Retina (tissue), 1 donor: Measurements from ENCODE around the gene MUC5AC.

Experiments
- DNase-seq: peaks from one replicate; pipeline ENCODE4 v3.0.0-alpha.2; 2016

MUC5AC gene

GRCh38 chr11:1122664-1123002, 35.1 kb upstream of the MUC5AC start:
- DNase-seq, result no peak

- no peak for DNase-seq
These were observed 33.8 kb upstream of the MUC5AC start for GRCh38 chr11:1123970-1124369.

GRCh38 chr11:1125803-1126202, 31.9 kb upstream of the MUC5AC start:
- no peak for DNase-seq

DNA sequence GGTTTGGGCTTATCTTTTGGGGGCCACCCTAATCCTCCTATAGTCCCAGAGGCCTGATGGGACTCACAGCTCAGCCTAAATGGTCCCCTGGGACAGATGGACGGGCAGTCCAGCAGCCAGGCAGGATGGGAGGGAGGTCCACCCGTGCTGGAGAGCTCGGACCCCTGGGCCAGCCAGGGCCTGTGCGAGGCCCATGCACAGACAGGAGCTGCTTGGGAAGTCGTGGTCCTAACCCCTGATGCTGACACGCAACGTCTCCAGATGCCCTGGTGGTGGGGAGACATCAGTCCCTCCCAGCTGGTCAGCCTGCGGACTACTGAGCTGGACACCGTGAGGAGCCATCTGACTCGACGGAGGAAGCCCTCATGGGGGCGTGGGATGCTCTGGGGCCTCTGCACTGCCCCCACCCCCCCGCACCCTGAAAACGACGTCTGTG, 31.2 kb upstream of the MUC5AC start:
- DNase-seq, result no peak

GRCh38 chr11:1126935-1127663, 30.7 kb upstream of the MUC5AC start:
- DNase-seq, result no peak

GRCh38 chr11:1127664-1128162, 30.0 kb upstream of the MUC5AC start:
- no peak for DNase-seq

- DNase-seq, result no peak
These were observed 29.2 kb upstream of the MUC5AC start for GRCh38 chr11:1128311-1129142.

DNA sequence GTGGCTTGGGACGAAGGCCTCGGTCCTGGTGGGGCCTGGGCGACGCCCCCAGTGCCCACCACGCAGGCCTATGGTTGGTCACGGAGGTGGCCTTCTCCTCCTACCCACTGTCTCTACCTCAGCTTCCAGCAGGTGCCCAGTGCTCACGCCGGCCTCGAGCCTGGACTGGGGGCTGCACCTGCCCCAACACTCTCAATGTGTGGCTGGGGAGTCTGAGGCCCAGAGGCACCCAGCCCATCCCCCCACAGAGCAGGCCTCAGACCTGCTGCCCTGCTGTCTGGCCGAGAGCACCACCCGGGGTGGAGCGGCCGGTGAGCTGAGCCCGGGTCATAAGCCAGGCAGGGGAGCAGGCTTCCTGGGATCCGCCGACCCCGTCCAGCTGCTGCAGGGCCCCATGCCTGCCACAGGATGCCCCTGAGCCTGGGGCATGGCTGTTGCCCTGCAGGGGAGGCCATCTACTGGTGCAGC, 28.6 kb upstream of the MUC5AC start:
- no peak for DNase-seq

GRCh38 chr11:1129611-1130160, 28.1 kb upstream of the MUC5AC start:
- no peak for DNase-seq

GRCh38 chr11:1130276-1131032, 27.3 kb upstream of the MUC5AC start:
- DNase-seq, result no peak

- no peak for DNase-seq
These were observed 26.5 kb upstream of the MUC5AC start for GRCh38 chr11:1131033-1131911.

- DNase-seq, result no peak
These were observed 22.8 kb upstream of the MUC5AC start for GRCh38 chr11:1134848-1135445.

GRCh38 chr11:1138097-1138496, 19.7 kb upstream of the MUC5AC start:
- DNase-seq, result no peak

DNA sequence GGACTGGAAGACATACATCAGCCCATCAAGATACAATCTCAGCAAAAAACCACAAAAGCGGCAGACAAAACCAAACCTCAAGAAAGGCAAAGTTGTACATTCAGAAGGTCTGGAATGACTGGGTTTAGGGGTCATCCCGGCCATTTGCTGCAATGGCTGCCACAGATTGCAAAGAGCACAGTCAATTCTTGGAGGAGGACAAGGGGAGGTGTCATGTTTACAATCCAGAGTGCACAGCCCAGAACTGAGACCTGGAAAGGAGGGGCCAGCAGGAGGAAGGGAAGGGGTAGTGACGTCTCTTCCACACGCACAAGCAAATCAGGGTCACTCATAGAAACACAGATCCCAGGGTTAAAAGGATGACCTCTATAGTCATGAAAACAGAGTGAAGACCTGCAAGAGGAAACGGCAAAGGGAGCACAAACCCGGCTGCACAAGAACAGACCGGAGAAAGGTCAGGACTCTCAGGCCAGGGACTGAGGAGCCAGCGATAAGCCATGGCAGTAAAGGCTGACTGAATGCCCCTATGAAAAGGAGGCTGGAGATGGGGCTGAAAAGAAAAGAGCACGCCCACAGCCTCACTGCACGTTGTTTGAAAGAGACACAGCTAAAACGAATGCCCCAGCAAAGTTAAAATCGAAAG, 18.2 kb upstream of the MUC5AC start:
- DNase-seq, result no peak

GRCh38 chr11:1140642-1141490, 16.9 kb upstream of the MUC5AC start:
- DNase-seq, result no peak

DNA sequence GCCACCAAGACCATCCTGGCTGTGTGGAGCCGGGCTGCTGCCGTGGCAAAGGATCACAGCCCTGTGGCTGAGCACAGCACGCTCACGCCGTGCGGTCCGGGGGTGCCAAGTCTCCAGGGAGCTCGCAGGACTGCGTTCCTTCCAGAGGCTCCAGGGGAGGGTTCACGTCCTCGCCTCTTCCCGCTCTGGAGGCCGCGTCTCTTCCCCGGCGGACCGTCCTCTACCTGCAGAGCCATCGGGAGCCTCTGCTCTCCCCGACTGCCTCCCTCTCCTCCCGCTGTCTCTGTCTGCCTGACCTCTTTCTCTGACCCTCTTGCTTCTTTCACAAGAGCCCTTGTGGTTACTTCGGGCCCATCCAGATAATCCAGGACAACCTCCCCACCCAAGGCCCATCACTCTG, 11.4 kb upstream of the MUC5AC start:
- DNase-seq, result no peak

- DNase-seq, result no peak
These were observed 10.0 kb upstream of the MUC5AC start for GRCh38 chr11:1147792-1148191.

GRCh38 chr11:1148752-1149180, 9.0 kb upstream of the MUC5AC start:
- DNase-seq, result no peak

DNA sequence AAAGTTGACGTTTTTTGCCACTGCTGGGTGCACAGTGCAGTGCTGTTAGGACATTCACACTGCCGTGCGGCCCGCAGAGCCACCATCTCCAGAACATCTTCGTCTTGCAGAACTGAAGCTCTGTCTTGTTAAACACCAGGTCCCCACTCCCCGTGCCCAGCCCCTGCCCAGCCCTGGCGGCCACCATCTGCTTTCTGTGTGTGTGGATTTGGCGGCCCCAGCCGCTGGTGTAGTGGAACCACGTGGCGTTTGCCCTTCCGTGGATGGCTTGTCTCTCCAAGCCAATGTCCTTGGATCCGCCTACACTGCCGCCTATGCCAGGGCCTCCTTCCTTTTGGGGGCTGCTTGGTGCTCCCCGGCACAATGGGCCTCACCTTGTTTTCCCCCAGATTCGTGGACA, 8.2 kb upstream of the MUC5AC start:
- no peak for DNase-seq

- no peak for DNase-seq
These were observed 7.6 kb upstream of the MUC5AC start for GRCh38 chr11:1150116-1150515.
